OCI-LY7 (cell line): ENCODE results near the gene TPRN. TPM values are rescaled to one million over a fixed set of nuclear protein-coding genes. Genes with fewer than 3 reads are reported as not detected.

Experiments used
- BruUV-seq: library from RNA; stranded (reverse); fragments of 400-500 nt; replicated peaks from 2 replicates; lab custom pipeline; 2021; lab: Mats Ljungman, UMichigan
- CTCF ChIA-PET: fragments of 300-600 bp; sonication (Branson Sonifier 250); formaldehyde crosslinking; loops from one replicate; lab custom pipeline; 2022; ENCODE audit warnings: antibody characterized with exemption; ENCODE audit not compliant: unreplicated experiment; lab: Charles Lee
- POLR2A ChIA-PET: fragments of 300-600 bp; sonication (Branson Sonifier 250); formaldehyde crosslinking; loops from one replicate; lab custom pipeline; 2022; ENCODE audit warnings: antibody characterized with exemption; lab: Charles Lee
- DNase-seq: peaks from one replicate; pipeline ENCODE4 v3.0.0-alpha.2; 2015; ENCODE audit warnings: low spot score
- H2AFZ ChIP-seq: fragments of 200-600 bp; sonication (generic), shearing (Covaris generic); 2 replicates; pipeline ENCODE4 v1.6.1; 2014; ENCODE audit warnings: mild to moderate bottlenecking, antibody characterized with exemption, low read length, moderate library complexity
- H3K27ac ChIP-seq: fragments of 200-600 bp; sonication (generic); 2 replicates; pipeline ENCODE4 v1.5.1; 2014; ENCODE audit warnings: mixed run types, low read depth, mild to moderate bottlenecking, moderate library complexity, low read length, inconsistent platforms; ENCODE audit not compliant: poor library complexity, severe bottlenecking
- H3K36me3 ChIP-seq: fragments of 200-600 bp; sonication (generic); 2 replicates; pipeline ENCODE4 v1.6.1; 2014; ENCODE audit warnings: mild to moderate bottlenecking, antibody characterized with exemption, low read length, moderate library complexity, mixed read lengths; ENCODE audit not compliant: insufficient read depth
- H3K4me1 ChIP-seq: fragments of 200-600 bp; sonication (generic); 2 replicates; pipeline ENCODE4 v1.5.1; 2014; ENCODE audit warnings: mild to moderate bottlenecking, low read length; ENCODE audit not compliant: insufficient read depth, poor library complexity, severe bottlenecking
- H3K4me2 ChIP-seq: fragments of 200-600 bp; sonication (generic); 2 replicates; pipeline ENCODE4 v1.6.1; 2014; ENCODE audit warnings: mild to moderate bottlenecking, low read length
- H3K4me3 ChIP-seq: fragments of 200-600 bp; sonication (generic); 2 replicates; pipeline ENCODE4 v1.5.1; 2014; ENCODE audit warnings: mild to moderate bottlenecking, low read depth, low read length; ENCODE audit not compliant: poor library complexity, severe bottlenecking
- H3K79me2 ChIP-seq: fragments of 200-600 bp; sonication (generic); 2 replicates; pipeline ENCODE4 v1.6.1; 2016; ENCODE audit warnings: low read depth, mild to moderate bottlenecking, low read length, moderate library complexity, mixed read lengths; ENCODE audit not compliant: insufficient read depth
- H3K9me2 ChIP-seq: fragments of 200-600 bp; sonication (generic); 2 replicates; pipeline ENCODE4 v1.6.1; 2016; ENCODE audit warnings: mild to moderate bottlenecking, low read length, mixed read lengths; ENCODE audit not compliant: insufficient read depth
- H3K9me3 ChIP-seq: fragments of 200-600 bp; sonication (generic); 2 replicates; pipeline ENCODE4 v1.6.1; 2014; ENCODE audit warnings: mild to moderate bottlenecking, mixed run types, low read length, mixed read lengths
- H4K20me1 ChIP-seq: fragments of 200-600 bp; sonication (generic); 2 replicates; pipeline ENCODE4 v1.6.1; 2014; ENCODE audit warnings: mild to moderate bottlenecking, antibody characterized with exemption, low read length, moderate library complexity, mixed read lengths; ENCODE audit not compliant: insufficient read depth
- CTCF ChIP-seq: fragments of 200-600 bp; sonication (generic); conservative IDR thresholded peaks from 2 replicates; pipeline ENCODE4 v1.5.1; 2014; ENCODE audit warnings: mild to moderate bottlenecking, antibody characterized with exemption, low read length, moderate library complexity, mixed read lengths
- EZH2phosphoT487 ChIP-seq: fragments of 200-600 bp; sonication (generic); IDR thresholded peaks from 2 replicates; pipeline ENCODE4 v1.6.1; 2018; ENCODE audit warnings: low read depth, borderline replicate concordance, mild to moderate bottlenecking, mixed run types, antibody characterized with exemption, low read length, moderate library complexity, mixed read lengths
- intact Hi-C: fragments of 100-400 bp; cut with micrococcal nuclease; formaldehyde crosslinking; loops from one replicate; pipeline ENCODE4 v1.10.0; 2022; ENCODE audit not compliant: unreplicated experiment
- total RNA-seq, 2 experiments: library from RNA; depleted of rRNA in 1 of 2; stranded (reverse); fragments of >200 nt in 1 of 2; shearing (Covaris generic) in 1 of 2; gene quantifications; 2 replicates each; pipeline ENCODE4 v1.2.3, GENCODE V29; 2014 to 2022

Gene TPRN
- total RNA-seq, 2 experiments from 2014 or later = 9.0 to 15.9 TPM

- DNase-seq = no peak
- Histone ChIP-seq H3K36me3 (no peaks in the 10 kb centered on the region), H3K27ac (no peak overlapping the region), H3K4me3 (no peak overlapping the region), H4K20me1 (no peaks in the 10 kb centered on the region), H3K79me2 (no peaks in the 10 kb centered on the region), H3K4me2 (no peak overlapping the region), H3K9me2 (no peaks in the 10 kb centered on the region), H3K9me3 (no peaks in the 10 kb centered on the region), H3K4me1 (peaks cover 12% of the 10 kb centered on the region), H2AFZ (no peak overlapping the region)
- TF ChIP-seq EZH2phosphoT487 (no peak), CTCF (no peak)
- no TSS peak for BruUV-seq
- ChIA-PET POLR2A (no interaction called here), CTCF (no interaction called here)
- intact Hi-C loops = no loop called here
These were observed 29.6 kb upstream of the TPRN start for GRCh38 chr9:137229903-137230704.

- no peak overlapping the region for H3K4me3 ChIP-seq
- H3K4me2 ChIP-seq = no peak overlapping the region
- no peaks in the 10 kb centered on the region for H3K9me3 ChIP-seq
- peaks cover 11% of the 10 kb centered on the region for H3K4me1 ChIP-seq
- TF ChIP-seq CTCF = no peak
- no peak for TF ChIP-seq EZH2phosphoT487
- H3K9me2 ChIP-seq = no peaks in the 10 kb centered on the region
- no TSS peak for BruUV-seq
- H3K27ac ChIP-seq = no peak overlapping the region
- ChIA-PET POLR2A (no interaction called here), CTCF (no interaction called here)
- no peak overlapping the region for H2AFZ ChIP-seq
- intact Hi-C loops = no loop called here
- DNase-seq = no peak
- H4K20me1 ChIP-seq = no peaks in the 10 kb centered on the region
- H3K36me3 ChIP-seq = no peaks in the 10 kb centered on the region
- H3K79me2 ChIP-seq = no peaks in the 10 kb centered on the region
These were observed 28.7 kb upstream of the TPRN start for GRCh38 chr9:137228968-137229896.
